ENCODE results near the gene ITGB6. TPM values are rescaled to one million over a fixed set of nuclear protein-coding genes. Genes with fewer than 3 reads are reported as not detected.

ITGB6 gene
- total RNA-seq, 1 experiment from 2014 or later = 6.9 TPM

GRCh38 chr2:160227293-160227915 lies 27.3 kb upstream of the ITGB6 start:
- Mint-ChIP-seq H3K4me3 (ENCODE audit: unreplicated experiment) (peak overlapping the region; percentile 63), H3K27ac (ENCODE audit: low read depth, unreplicated experiment) (peak overlapping the region; percentile 99), H3K27me3 (ENCODE audit: insufficient read depth, unreplicated experiment) (no peaks in the 10 kb centered on the region), H3K9me3 (ENCODE audit: unreplicated experiment) (no peaks in the 10 kb centered on the region), H3K4me1 (ENCODE audit: insufficient read depth, unreplicated experiment) (peaks cover 74% of the 10 kb centered on the region), H3K36me3 (ENCODE audit: insufficient read depth, unreplicated experiment) (peaks cover 6% of the 10 kb centered on the region)
- no peak for TF ChIP-seq CTCF (IDR thresholded peaks at IDR 0.05; ENCODE audit: unreplicated experiment)
- peak; percentile 82 for DNase-seq (ENCODE audit: unreplicated experiment)
- CTCF ChIA-PET = interaction anchor here (0.7 to 5.3 kb wide), 5 partner anchors 7 to 160 kb away, joined by 3 to 31 read pairs (median 12); no protein-coding TSS in a partner anchor
- POLR2A ChIA-PET = interaction anchor here (0.6 to 15.1 kb wide), 8 partner anchors 13 to 679 kb away, joined by 3 to 212 read pairs (median 5); no protein-coding TSS in a partner anchor
- intact Hi-C loops (cut with micrococcal nuclease) = loop anchor here (10.0 kb wide), 1 partner anchor 177 kb away; no protein-coding TSS in a partner anchor
- no TSS peak for BruUV-seq (replicated peaks)

DNA sequence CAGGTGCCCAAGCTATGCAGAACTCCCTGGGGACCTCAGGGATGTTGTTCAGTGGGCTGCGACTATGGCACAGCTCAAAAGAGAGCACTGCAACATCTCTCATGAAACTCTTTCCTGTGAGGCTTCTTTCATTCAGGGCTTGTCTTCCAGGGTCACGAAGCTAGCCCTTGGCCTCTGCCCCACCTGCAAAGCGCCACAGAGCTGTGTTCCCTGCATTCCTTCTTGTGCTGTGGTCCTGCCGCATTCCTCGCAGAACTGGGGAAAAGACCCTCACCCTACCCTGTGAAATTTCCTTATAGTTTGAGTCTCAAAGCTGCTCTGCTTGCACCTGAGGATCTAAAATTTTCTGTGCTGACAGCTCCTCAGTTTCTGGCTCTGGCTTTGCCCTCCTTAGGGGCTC lies 26.3 kb upstream of the ITGB6 start:
- peaks cover 84% of the 10 kb centered on the region for H3K4me1 Mint-ChIP-seq (ENCODE audit: insufficient read depth, unreplicated experiment)
- ChIA-PET POLR2A (interaction anchor here (0.8 to 15.1 kb wide), 7 partner anchors 14 to 126 kb away, joined by 3 to 212 read pairs (median 4); no protein-coding TSS in a partner anchor), CTCF (interaction anchor here (0.7 to 5.3 kb wide), 10 partner anchors 11 to 942 kb away, joined by 3 to 31 read pairs (median 3); no protein-coding TSS in a partner anchor)
- no peaks in the 10 kb centered on the region for H3K27me3 Mint-ChIP-seq (ENCODE audit: insufficient read depth, unreplicated experiment)
- H3K4me3 Mint-ChIP-seq (ENCODE audit: unreplicated experiment) = no peak overlapping the region
- no peak for DNase-seq (ENCODE audit: unreplicated experiment)
- peak overlapping the region; percentile 99 for H3K27ac Mint-ChIP-seq (ENCODE audit: low read depth, unreplicated experiment)
- peaks cover 6% of the 10 kb centered on the region for H3K36me3 Mint-ChIP-seq (ENCODE audit: insufficient read depth, unreplicated experiment)
- no peak for TF ChIP-seq CTCF (IDR thresholded peaks at IDR 0.05; ENCODE audit: unreplicated experiment)
- H3K9me3 Mint-ChIP-seq (ENCODE audit: unreplicated experiment) = no peaks in the 10 kb centered on the region
- BruUV-seq (replicated peaks) = no TSS peak
- intact Hi-C loops (cut with micrococcal nuclease) = loop anchor here (10.0 kb wide), 1 partner anchor 178 kb away; no protein-coding TSS in a partner anchor

DNA sequence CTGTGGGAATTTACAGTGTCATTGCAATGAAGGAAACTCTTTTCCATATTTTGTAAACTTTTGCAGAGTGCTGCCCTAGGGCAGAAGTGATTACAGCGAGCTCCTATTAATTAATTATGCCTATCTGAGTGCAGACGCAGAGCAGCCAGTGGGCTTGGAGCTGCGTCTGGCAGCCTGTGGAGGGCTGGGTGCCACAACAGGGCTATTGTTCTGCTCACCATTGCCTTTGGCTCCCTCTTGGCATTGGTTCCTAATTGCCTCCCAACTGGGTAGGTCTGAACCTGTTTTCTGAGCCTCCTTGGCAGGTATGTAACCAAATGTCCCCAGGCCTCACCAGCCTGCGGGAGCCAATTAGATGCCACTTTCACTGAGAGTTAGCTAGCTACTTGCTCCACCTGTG lies 25.6 kb upstream of the ITGB6 start:
- ChIA-PET CTCF (interaction anchor here (0.5 to 5.3 kb wide), 11 partner anchors 12 to 769 kb away, joined by 3 to 31 read pairs (median 3); no protein-coding TSS in a partner anchor), POLR2A (interaction anchor here (1.0 to 15.1 kb wide), 7 partner anchors 15 to 126 kb away, joined by 3 to 212 read pairs (median 4); no protein-coding TSS in a partner anchor)
- TF ChIP-seq CTCF (IDR thresholded peaks at IDR 0.05; ENCODE audit: unreplicated experiment) = no peak
- Mint-ChIP-seq H3K27ac (ENCODE audit: low read depth, unreplicated experiment) (peak overlapping the region; percentile 99), H3K9me3 (ENCODE audit: unreplicated experiment) (no peaks in the 10 kb centered on the region), H3K27me3 (ENCODE audit: insufficient read depth, unreplicated experiment) (no peaks in the 10 kb centered on the region), H3K36me3 (ENCODE audit: insufficient read depth, unreplicated experiment) (peaks cover 6% of the 10 kb centered on the region), H3K4me3 (ENCODE audit: unreplicated experiment) (no peak overlapping the region), H3K4me1 (ENCODE audit: insufficient read depth, unreplicated experiment) (peaks cover 90% of the 10 kb centered on the region)
- DNase-seq (ENCODE audit: unreplicated experiment) = peak; percentile 89
- intact Hi-C loops (cut with micrococcal nuclease) = loop anchor here (10.0 kb wide), 1 partner anchor 179 kb away; no protein-coding TSS in a partner anchor
- no TSS peak for BruUV-seq (replicated peaks)

DNA sequence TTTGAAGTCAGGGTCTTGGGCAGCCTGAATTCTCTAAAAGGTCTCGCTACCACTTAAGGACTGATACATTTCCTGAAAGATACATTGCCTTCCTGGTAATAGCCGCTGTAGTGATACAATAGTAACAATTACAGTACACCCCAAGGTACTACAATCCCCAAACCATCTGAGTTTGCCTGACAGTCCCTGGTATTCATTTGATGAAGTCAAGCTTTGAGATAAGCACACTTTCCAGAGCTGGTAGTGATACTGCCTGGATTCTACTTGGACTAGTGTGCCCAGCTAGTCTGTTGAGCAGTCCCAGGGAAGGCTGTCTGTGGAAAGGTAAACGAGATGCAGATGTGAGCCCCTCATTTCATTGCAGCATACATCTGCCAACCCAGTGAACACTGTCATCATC lies 24.4 kb upstream of the ITGB6 start:
- no peaks in the 10 kb centered on the region for H3K9me3 Mint-ChIP-seq (ENCODE audit: unreplicated experiment)
- H3K4me3 Mint-ChIP-seq (ENCODE audit: unreplicated experiment) = peak overlapping the region; percentile 48
- no peak for DNase-seq (ENCODE audit: unreplicated experiment)
- peak overlapping the region; percentile 99 for H3K27ac Mint-ChIP-seq (ENCODE audit: low read depth, unreplicated experiment)
- BruUV-seq (replicated peaks) = no TSS peak
- peaks cover 92% of the 10 kb centered on the region for H3K4me1 Mint-ChIP-seq (ENCODE audit: insufficient read depth, unreplicated experiment)
- intact Hi-C loops (cut with micrococcal nuclease) = loop anchor here (10.0 kb wide), 1 partner anchor 180 kb away; no protein-coding TSS in a partner anchor
- peaks cover 6% of the 10 kb centered on the region for H3K36me3 Mint-ChIP-seq (ENCODE audit: insufficient read depth, unreplicated experiment)
- H3K27me3 Mint-ChIP-seq (ENCODE audit: insufficient read depth, unreplicated experiment) = no peaks in the 10 kb centered on the region
- CTCF ChIA-PET = interaction anchor here (1.1 to 1.4 kb wide), 3 partner anchors 15 to 39 kb away, joined by 3 to 7 read pairs (median 3); no protein-coding TSS in a partner anchor
- POLR2A ChIA-PET = interaction anchor here (0.9 to 15.1 kb wide), 9 partner anchors 10 to 509 kb away, joined by 3 to 212 read pairs (median 4); partner anchors contain the start of gene ITGB6
- TF ChIP-seq CTCF (IDR thresholded peaks at IDR 0.05; ENCODE audit: unreplicated experiment) = no peak

Measured in MCF 10A (cell line).